ENCODE results near the gene ANKRD16. TPM values are rescaled to one million over a fixed set of nuclear protein-coding genes. Genes with fewer than 3 reads are reported as not detected.

ANKRD16 gene
- polyA plus RNA-seq, 1 donor from 2014 or later = 14.2 TPM

- H3K27ac ChIP-seq (ENCODE audit: low read length) = no peak overlapping the region
- H3K4me2 ChIP-seq (ENCODE audit: low read length) = no peak overlapping the region
- no peaks in the 10 kb centered on the region for H3K27me3 ChIP-seq (ENCODE audit: insufficient read depth, low read depth, low read length)
- no peaks in the 10 kb centered on the region for H3K9me2 ChIP-seq (ENCODE audit: insufficient read depth, low read length)
- H3F3A ChIP-seq (ENCODE audit: insufficient read depth, low read length, poor library complexity, severe bottlenecking) = no peaks in the 10 kb centered on the region
- H3K9ac ChIP-seq (ENCODE audit: low read length) = no peak overlapping the region
- no peaks in the 10 kb centered on the region for H3K36me3 ChIP-seq (ENCODE audit: insufficient read depth, low read length)
- no peaks in the 10 kb centered on the region for H3K79me2 ChIP-seq (replicated peaks; ENCODE audit: insufficient read depth, low read length)
- no peak overlapping the region for H2AFZ ChIP-seq (ENCODE audit: low read depth, low read length)
- no peak for TF ChIP-seq RAD21 (conservative IDR thresholded peaks at IDR 0.05)
- TF ChIP-seq POLR2AphosphoS5 (IDR thresholded peaks at IDR 0.05) = no peak
- TF ChIP-seq TAF1 (IDR thresholded peaks at IDR 0.05; ENCODE audit: low read depth) = no peak
- TF ChIP-seq EZH2 (IDR thresholded peaks at IDR 0.05; ENCODE audit: borderline replicate concordance, insufficient read depth, low read length, poor library complexity, severe bottlenecking) = no peak
- no peak for TF ChIP-seq CTCF (IDR thresholded peaks at IDR 0.05; ENCODE audit: poor library complexity, severe bottlenecking)
- TF ChIP-seq REST (IDR thresholded peaks at IDR 0.05; ENCODE audit: borderline replicate concordance) = no peak
- no peak for TF ChIP-seq EP300 (conservative IDR thresholded peaks at IDR 0.05; ENCODE audit: poor library complexity, severe bottlenecking)
- TF ChIP-seq SMC3 (conservative IDR thresholded peaks at IDR 0.05; ENCODE audit: poor library complexity) = no peak
- no peak for TF ChIP-seq MXI1 (conservative IDR thresholded peaks at IDR 0.05; ENCODE audit: poor library complexity, severe bottlenecking)
- H3K9me3 ChIP-seq (ENCODE audit: low read length) = no peaks in the 10 kb centered on the region
- H3K4me3 ChIP-seq (ENCODE audit: low read length) = no peak overlapping the region
- no peaks in the 10 kb centered on the region for H4K20me1 ChIP-seq (ENCODE audit: insufficient read depth)
These were observed 58.9 kb downstream of the ANKRD16 start for GRCh38 chr10:5830629-5831445.

- TF ChIP-seq RAD21 (conservative IDR thresholded peaks at IDR 0.05) (no peak), EP300 (conservative IDR thresholded peaks at IDR 0.05; ENCODE audit: poor library complexity, severe bottlenecking) (no peak), REST (IDR thresholded peaks at IDR 0.05; ENCODE audit: borderline replicate concordance) (no peak), SMC3 (conservative IDR thresholded peaks at IDR 0.05; ENCODE audit: poor library complexity) (no peak), POLR2AphosphoS5 (IDR thresholded peaks at IDR 0.05) (no peak), TAF1 (IDR thresholded peaks at IDR 0.05; ENCODE audit: low read depth) (no peak), CTCF (IDR thresholded peaks at IDR 0.05; ENCODE audit: poor library complexity, severe bottlenecking) (no peak), EZH2 (IDR thresholded peaks at IDR 0.05; ENCODE audit: borderline replicate concordance, insufficient read depth, low read length, poor library complexity, severe bottlenecking) (no peak), MXI1 (conservative IDR thresholded peaks at IDR 0.05; ENCODE audit: poor library complexity, severe bottlenecking) (no peak)
- no peaks in the 10 kb centered on the region for H3K36me3 ChIP-seq (ENCODE audit: insufficient read depth, low read length)
- H2AFZ ChIP-seq (ENCODE audit: low read depth, low read length) = no peak overlapping the region
These were observed 60.4 kb downstream of the ANKRD16 start for GRCh38 chr10:5829267-5829666.

More at GRCh38 chr10:5829267-5829666, 60.4 kb downstream of the ANKRD16 start:
- Histone ChIP-seq H3K4me3 (ENCODE audit: low read length) (no peak overlapping the region), H3K9me3 (ENCODE audit: low read length) (no peaks in the 10 kb centered on the region), H3K4me2 (ENCODE audit: low read length) (no peak overlapping the region), H3K27ac (ENCODE audit: low read length) (no peak overlapping the region), H3K79me2 (replicated peaks; ENCODE audit: insufficient read depth, low read length) (no peaks in the 10 kb centered on the region), H4K20me1 (ENCODE audit: insufficient read depth) (no peaks in the 10 kb centered on the region), H3K9ac (ENCODE audit: low read length) (no peak overlapping the region), H3F3A (ENCODE audit: insufficient read depth, low read length, poor library complexity, severe bottlenecking) (no peaks in the 10 kb centered on the region), H3K9me2 (ENCODE audit: insufficient read depth, low read length) (no peaks in the 10 kb centered on the region), H3K27me3 (ENCODE audit: insufficient read depth, low read depth, low read length) (no peaks in the 10 kb centered on the region)
